Measurements from ENCODE around the gene MSI2. TPM values are rescaled to one million over a fixed set of nuclear protein-coding genes. Genes with fewer than 3 reads are reported as not detected.

Gene MSI2
- total RNA-seq, 6 experiments from 2014 or later, result 12.0 to 22.6 (median 19.4) TPM

- H3K4me1 ChIP-seq, result no peaks in the 10 kb centered on the region
- TF ChIP-seq CTCF (IDR thresholded peaks at IDR 0.05) (no peak), POLR2A (IDR thresholded peaks at IDR 0.05) (no peak)
- no peak for ATAC-seq
- WGBS (ENCODE audit: insufficient coverage, low coverage, low lambda C conversion rate, missing lambda C conversion rate), result 0% methylated on average over 1 of the region's 3 CpGs
- no peak overlapping the region for H3K27ac ChIP-seq
- no peak overlapping the region for H3K4me3 ChIP-seq
- intact Hi-C loops (cut with DNase I), result no loop called here
- H3K9me3 ChIP-seq, result no peaks in the 10 kb centered on the region
- DNase-seq, result no peak
- H3K27me3 ChIP-seq, result no peaks in the 10 kb centered on the region
- H3K36me3 ChIP-seq, result no peaks in the 10 kb centered on the region
These were observed 45.3 kb upstream of the MSI2 start for GRCh38 chr17:57210972-57211411.

- ATAC-seq (no peak), DNase-seq (no peak)
- H3K27me3 ChIP-seq, result no peaks in the 10 kb centered on the region
- H3K36me3 ChIP-seq, result no peaks in the 10 kb centered on the region
- TF ChIP-seq POLR2A (IDR thresholded peaks at IDR 0.05) (no peak), CTCF (IDR thresholded peaks at IDR 0.05) (no peak)
- no peaks in the 10 kb centered on the region for H3K9me3 ChIP-seq
- H3K27ac ChIP-seq, result no peak overlapping the region
- no peaks in the 10 kb centered on the region for H3K4me1 ChIP-seq
- 35% methylated on average over 4 of the region's 4 CpGs for WGBS (ENCODE audit: insufficient coverage, low coverage, low lambda C conversion rate, missing lambda C conversion rate)
- intact Hi-C loops (cut with DNase I), result no loop called here
- no peak overlapping the region for H3K4me3 ChIP-seq
These were observed 44.8 kb upstream of the MSI2 start for GRCh38 chr17:57211543-57211942.

DNA sequence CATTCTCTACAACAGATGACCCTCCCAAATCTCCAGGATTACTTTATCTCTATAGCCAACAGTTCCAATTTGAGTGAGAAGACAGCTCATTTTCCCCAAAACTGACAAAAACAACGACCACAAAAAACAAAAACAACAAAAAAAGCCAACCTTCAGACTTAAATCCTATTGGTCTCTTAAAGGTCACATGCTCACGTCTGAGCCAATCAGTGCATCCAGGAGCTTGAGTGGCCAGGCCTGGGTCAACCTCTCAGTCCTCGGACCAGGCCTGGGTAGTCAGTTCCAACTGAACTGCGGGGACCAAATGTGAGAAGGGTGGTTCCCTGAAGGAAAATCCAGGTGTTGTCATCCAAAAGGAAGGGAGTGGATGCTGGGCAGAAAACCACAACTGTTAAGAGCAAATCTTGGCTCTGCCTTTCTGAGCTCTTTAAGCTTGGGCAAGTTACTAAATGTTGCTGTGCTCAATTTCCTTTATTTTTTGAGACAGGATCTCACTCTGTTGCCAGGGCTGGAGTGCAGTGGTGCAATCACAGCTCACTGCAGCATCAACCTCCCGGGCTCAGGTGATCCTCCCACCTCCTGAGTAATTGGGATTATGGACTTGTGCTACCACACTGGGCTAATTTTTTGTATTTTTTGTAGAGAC is 43.0 kb upstream of the MSI2 start:
- H3K36me3 ChIP-seq, result no peaks in the 10 kb centered on the region
- no peak overlapping the region for H3K27ac ChIP-seq
- ATAC-seq, result no peak
- intact Hi-C loops (cut with DNase I), result no loop called here
- H3K4me3 ChIP-seq, result no peak overlapping the region
- WGBS (ENCODE audit: insufficient coverage, low coverage, low lambda C conversion rate, missing lambda C conversion rate), result 78% methylated on average over 5 of the region's 5 CpGs
- DNase-seq, result no peak
- no peaks in the 10 kb centered on the region for H3K9me3 ChIP-seq
- H3K4me1 ChIP-seq, result no peaks in the 10 kb centered on the region
- no peak for TF ChIP-seq POLR2A (IDR thresholded peaks at IDR 0.05)
- no peak for TF ChIP-seq CTCF (IDR thresholded peaks at IDR 0.05)
- no peaks in the 10 kb centered on the region for H3K27me3 ChIP-seq

- H3K27ac ChIP-seq, result no peak overlapping the region
- WGBS (ENCODE audit: insufficient coverage, low coverage, low lambda C conversion rate, missing lambda C conversion rate), result 58% methylated on average over 8 of the region's 8 CpGs
- intact Hi-C loops (cut with DNase I), result no loop called here
- H3K4me1 ChIP-seq, result no peaks in the 10 kb centered on the region
- DNase-seq (no peak), ATAC-seq (no peak)
- H3K4me3 ChIP-seq, result no peak overlapping the region
- no peaks in the 10 kb centered on the region for H3K36me3 ChIP-seq
- no peaks in the 10 kb centered on the region for H3K9me3 ChIP-seq
- H3K27me3 ChIP-seq, result no peaks in the 10 kb centered on the region
- TF ChIP-seq POLR2A (IDR thresholded peaks at IDR 0.05) (no peak), CTCF (IDR thresholded peaks at IDR 0.05) (no peak)
These were observed 41.0 kb upstream of the MSI2 start for GRCh38 chr17:57215317-57215716.

Data from right lobe of liver (tissue), 6 donors.